Endothelial cell of umbilical vein (primary cell): ENCODE measurements around the gene CKMT1A. TPM values are rescaled to one million over a fixed set of nuclear protein-coding genes. Genes with fewer than 3 reads are reported as not detected.
"Not testable (repeated sequence)": the region's sequence is repeated elsewhere in the genome, so short reads cannot be mapped to it uniquely, and the experiment has no call there.

Source experiments
- BruUV-seq: library from RNA; stranded (reverse); fragments of 400-500 nt; replicated peaks from 2 replicates; lab custom pipeline; 2021; lab: Mats Ljungman, UMichigan
- CTCF ChIA-PET: fragments of 300-600, 350-600 bp; sonication (Branson Sonifier 250); formaldehyde crosslinking; loops from one replicate; lab custom pipeline; 2021; ENCODE audit warnings: antibody characterized with exemption, inconsistent platforms; lab: Charles Lee
- POLR2A ChIA-PET: fragments of 300-600, 350-600 bp; sonication (Branson Sonifier 250); formaldehyde crosslinking; loops from one replicate; lab custom pipeline; 2021; ENCODE audit warnings: antibody characterized with exemption, inconsistent platforms; lab: Charles Lee
- DNase-seq: peaks from one replicate; pipeline ENCODE4 v3.0.0-alpha.2; 2011; ENCODE audit warnings: low read depth, low spot score
- FAIRE-seq: peaks from 2 replicates; lab custom pipeline; 2011; peaks lifted over from hg19 to GRCh38; lab: Jason Lieb, UNC
- H2AFZ ChIP-seq: 2 replicates; pipeline ENCODE4 v1.6.0; 2012; ENCODE audit warnings: low read depth, low read length, control low read depth, inconsistent platforms
- H3K27ac ChIP-seq: 2 replicates; pipeline ENCODE4 v1.5.1; 2011; ENCODE audit warnings: low read depth, mild to moderate bottlenecking, control low read depth, low read length, moderate library complexity; ENCODE audit not compliant: insufficient read depth
- H3K27me3 ChIP-seq, 2 experiments: 2 replicates each; pipeline versions ENCODE4 v1.6.0 to v1.6.1; 2011; ENCODE audit warnings: low read length in 2 of 2, mixed read lengths in 1 of 2; ENCODE audit not compliant: control insufficient read depth in 2 of 2, insufficient read depth in 2 of 2
- H3K36me3 ChIP-seq, 2 experiments: 2 replicates in 1 of 2; 3 replicates in 1 of 2; pipeline ENCODE4 v1.5.1; 2011; ENCODE audit warnings: low read length in 2 of 2, mild to moderate bottlenecking in 1 of 2, moderate library complexity in 1 of 2; ENCODE audit not compliant: control insufficient read depth in 2 of 2, insufficient read depth in 2 of 2; ENCODE audit errors: extremely low read depth in 1 of 2
- H3K4me1 ChIP-seq: 3 replicates; pipeline ENCODE4 v1.5.1; 2011; ENCODE audit warnings: mild to moderate bottlenecking, low read length; ENCODE audit not compliant: control insufficient read depth, insufficient read depth; ENCODE audit errors: extremely low read depth
- H3K4me2 ChIP-seq: 2 replicates; pipeline ENCODE4 v1.6.1; 2011; ENCODE audit warnings: low read length, control low read depth, mixed read lengths; ENCODE audit not compliant: insufficient read depth
- H3K4me3 ChIP-seq, 3 experiments: fragments of 200-600 bp in 1 of 3; sonication (generic), shearing (Covaris generic) in 1 of 3; replicated peaks in 1 of 3; 2 replicates each; pipeline ENCODE4 v1.5.1; 2011 to 2016; ENCODE audit warnings: control low read depth in 3 of 3, low read length in 3 of 3, mild to moderate bottlenecking in 2 of 3, inconsistent platforms in 1 of 3, low read depth in 1 of 3, moderate library complexity in 1 of 3; ENCODE audit not compliant: insufficient read depth in 1 of 3
- H3K79me2 ChIP-seq: 2 replicates; pipeline ENCODE4 v1.6.0; 2012; ENCODE audit warnings: low read length, inconsistent platforms; ENCODE audit not compliant: control insufficient read depth, insufficient read depth
- H3K9ac ChIP-seq: replicated peaks from 2 replicates; pipeline ENCODE3; 2011; ENCODE audit warnings: low read length, control low read depth; ENCODE audit not compliant: insufficient read depth; ENCODE audit errors: extremely low read depth
- H3K9me1 ChIP-seq: replicated peaks from 3 replicates; pipeline ENCODE4 v1.6.0; 2011; ENCODE audit warnings: mild to moderate bottlenecking, low read length; ENCODE audit not compliant: control insufficient read depth, insufficient read depth; ENCODE audit errors: extremely low read depth
- H3K9me3 ChIP-seq: replicated peaks from 2 replicates; pipeline ENCODE4 v1.5.1; 2012; ENCODE audit warnings: low read length, inconsistent platforms; ENCODE audit not compliant: control insufficient read depth, insufficient read depth
- H4K20me1 ChIP-seq: replicated peaks from 2 replicates; pipeline ENCODE3; 2011; ENCODE audit warnings: mild to moderate bottlenecking, low read length; ENCODE audit not compliant: control insufficient read depth, insufficient read depth; ENCODE audit errors: extremely low read depth
- dilution Hi-C: fragments of 300-500 bp; cut with MboI; formaldehyde crosslinking; loops from one replicate; pipeline ENCODE4 v1.15.0; 2019; ENCODE audit warnings: low sequenced_read_pairs; ENCODE audit not compliant: extremely low pct_ligation_motif_present
- intact Hi-C: fragments of 100-400 bp; cut with micrococcal nuclease; formaldehyde crosslinking; loops from one replicate; pipeline ENCODE4 v1.10.0; 2022
- polyA plus RNA-seq, 4 experiments: library from polyadenylated mRNA; depleted of rRNA in 3 of 4; stranded (reverse) in 3 of 4; unstranded in 1 of 4; fragments of >200 nt; gene quantifications; 2 replicates each; pipeline versions ENCODE4 v1.2.1 to v1.2.3, GENCODE V29; 2011 to 2012; ENCODE audit warnings: missing spikeins in 1 of 4
- total RNA-seq: library from RNA; stranded (reverse); gene quantifications from 2 replicates; pipeline ENCODE4 v1.2.3, GENCODE V29; 2021

Gene CKMT1A
- total and polyA plus RNA-seq, 2 donors (not counting 3 experiments of a cell fraction or from before 2014, with no cell fraction given): not detected

DNA sequence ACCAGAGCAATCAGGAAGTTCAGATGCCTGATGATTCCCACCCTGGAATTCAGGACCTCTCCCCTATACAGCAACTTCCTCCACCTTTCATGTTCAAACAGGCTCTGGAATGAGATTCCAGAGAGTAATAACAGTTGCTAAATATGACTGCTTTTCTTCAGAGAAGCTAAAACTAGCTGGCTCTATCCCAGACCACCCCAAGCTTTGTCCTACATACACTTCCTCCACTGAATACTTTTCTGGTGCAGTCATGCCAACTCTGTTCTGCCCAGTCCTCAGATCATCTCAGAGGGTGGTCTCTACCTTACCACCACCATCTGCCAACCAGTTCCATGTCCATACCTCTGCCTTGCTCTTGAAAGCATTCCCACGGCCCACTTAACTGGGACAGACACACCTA, 27.5 kb upstream of the CKMT1A start:
- H3K4me3 ChIP-seq, H3K4me1 ChIP-seq, H3K27ac ChIP-seq, H3K9me3 ChIP-seq, H3K27me3 ChIP-seq, H3K9ac ChIP-seq, BruUV-seq, H3K9me1 ChIP-seq, DNase-seq, H3K4me2 ChIP-seq, dilution Hi-C loops, H3K79me2 ChIP-seq, H2AFZ ChIP-seq, intact Hi-C loops, POLR2A ChIA-PET, CTCF ChIA-PET, H3K36me3 ChIP-seq, H4K20me1 ChIP-seq: not testable (repeated sequence)
- peak; percentile 24 for FAIRE-seq

DNA sequence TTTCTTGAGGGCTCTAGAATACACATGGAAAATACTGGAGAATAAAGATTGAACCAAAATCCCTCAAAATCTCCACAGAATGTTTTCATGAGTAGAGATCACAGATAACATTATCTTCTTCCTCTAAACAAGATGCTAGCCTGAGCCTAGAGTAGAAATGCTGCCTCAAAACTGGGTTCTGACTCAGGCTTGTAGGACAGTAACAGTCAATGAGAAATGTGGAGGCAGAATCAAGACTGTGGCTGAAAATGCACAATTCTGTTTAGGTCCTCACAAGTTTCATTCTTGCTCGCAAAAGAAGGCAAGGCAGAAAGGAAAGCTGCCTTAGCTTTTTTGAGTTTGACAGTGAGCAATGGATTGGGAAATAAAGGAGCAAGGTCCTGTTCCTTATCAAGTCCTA, 19.5 kb upstream of the CKMT1A start:
- H3K36me3 ChIP-seq, H3K9me3 ChIP-seq, H3K4me2 ChIP-seq, DNase-seq, dilution Hi-C loops, H4K20me1 ChIP-seq, POLR2A ChIA-PET, BruUV-seq, H2AFZ ChIP-seq, H3K27me3 ChIP-seq, H3K4me1 ChIP-seq, H3K79me2 ChIP-seq, CTCF ChIA-PET, H3K27ac ChIP-seq, intact Hi-C loops, H3K4me3 ChIP-seq, H3K9ac ChIP-seq, H3K9me1 ChIP-seq: not testable (repeated sequence)
- FAIRE-seq: peak; percentile 68

DNA sequence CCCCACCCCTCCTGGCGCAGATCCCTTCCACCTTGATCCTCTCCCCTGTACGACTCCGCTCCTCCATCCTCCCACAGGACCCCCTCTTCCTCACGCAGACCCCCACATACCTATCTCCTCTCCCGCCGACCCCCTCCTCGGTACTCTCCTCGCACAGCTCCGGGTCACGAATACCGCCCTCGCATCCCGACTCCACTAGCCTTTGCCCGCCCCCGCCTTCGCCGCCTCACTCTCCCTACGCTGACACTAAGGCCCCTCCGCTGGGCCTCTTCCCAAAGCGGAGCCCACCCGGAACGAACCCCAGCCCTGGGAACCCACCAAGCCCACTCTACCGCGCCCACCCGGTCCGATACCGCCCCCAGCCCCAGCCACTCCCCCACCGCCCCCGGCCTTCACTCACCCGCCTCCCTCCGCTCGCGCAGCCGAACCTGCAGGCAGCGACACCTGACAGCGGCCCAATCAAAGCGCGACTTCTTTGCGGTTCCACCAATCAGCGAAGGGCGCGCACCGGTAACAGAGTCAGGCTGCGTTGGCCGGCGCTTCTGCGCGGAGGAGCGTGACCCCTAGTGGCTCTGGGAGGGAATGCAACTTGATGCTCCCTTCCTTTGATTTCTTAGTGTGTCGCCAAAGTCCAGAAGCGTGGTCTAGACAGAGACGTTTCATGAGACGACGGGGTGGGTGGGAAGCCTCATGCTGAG, 3.9 kb upstream of the CKMT1A start:
- H4K20me1 ChIP-seq, POLR2A ChIA-PET, intact Hi-C loops, H3K36me3 ChIP-seq, BruUV-seq, dilution Hi-C loops, H3K27me3 ChIP-seq, H3K9me1 ChIP-seq, H3K9ac ChIP-seq, H3K4me3 ChIP-seq, H2AFZ ChIP-seq, CTCF ChIA-PET, H3K27ac ChIP-seq, H3K79me2 ChIP-seq, H3K9me3 ChIP-seq, DNase-seq, H3K4me1 ChIP-seq, H3K4me2 ChIP-seq: not testable (repeated sequence)
- peak; percentile 100 for FAIRE-seq

DNA sequence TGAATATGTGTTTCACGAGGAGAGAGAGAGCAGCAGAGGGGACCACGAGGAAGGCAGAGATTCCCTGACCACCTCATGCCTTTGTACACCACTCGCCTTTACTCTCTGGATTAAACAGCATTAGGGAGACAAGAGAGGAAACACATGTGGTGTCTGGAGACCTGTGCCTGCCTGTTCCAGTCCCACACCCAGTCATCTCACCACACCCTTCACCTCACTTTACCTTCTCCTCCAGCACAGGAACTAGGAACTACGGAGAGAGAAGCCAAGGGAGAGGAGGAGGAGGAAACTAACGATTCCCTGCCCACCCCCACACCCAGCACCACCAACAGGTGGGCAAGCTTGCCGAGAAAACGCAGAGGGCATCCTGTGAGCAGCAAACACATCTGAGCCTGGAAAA, 980 bp upstream of the CKMT1A start:
- H2AFZ ChIP-seq, H3K4me2 ChIP-seq, H3K9me3 ChIP-seq, CTCF ChIA-PET, H3K36me3 ChIP-seq, H3K9ac ChIP-seq, intact Hi-C loops, H3K4me3 ChIP-seq, dilution Hi-C loops, H3K9me1 ChIP-seq, H3K4me1 ChIP-seq, H3K27ac ChIP-seq, H3K27me3 ChIP-seq, BruUV-seq, FAIRE-seq, POLR2A ChIA-PET, H4K20me1 ChIP-seq, DNase-seq, H3K79me2 ChIP-seq: not testable (repeated sequence)
